ENCODE data around the gene MLLT3.

The MLLT3 gene

DNA sequence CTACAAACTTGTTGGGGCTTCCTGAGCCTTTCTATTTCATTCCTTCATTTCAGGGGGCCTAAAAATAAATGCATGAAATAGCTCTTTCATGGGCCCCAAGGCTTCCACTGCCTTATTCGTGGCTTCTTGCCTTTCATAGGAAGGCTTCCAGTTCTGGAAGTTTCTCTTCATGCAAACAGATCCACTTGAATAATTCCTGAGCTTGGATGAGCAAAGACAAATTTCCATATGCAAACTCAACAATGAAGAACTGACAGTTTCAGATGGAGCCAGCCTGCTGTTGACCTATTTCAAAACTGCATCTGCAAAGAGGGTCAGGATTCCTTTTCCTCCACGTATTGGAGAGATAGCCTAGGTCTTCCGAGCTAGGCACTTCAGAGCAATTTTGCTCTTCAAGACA lies 142.1 kb downstream of the MLLT3 start:
- DNase-seq (ENCODE audit: low read depth in 2 of 3, low spot score in 1 of 3): no peak

DNA sequence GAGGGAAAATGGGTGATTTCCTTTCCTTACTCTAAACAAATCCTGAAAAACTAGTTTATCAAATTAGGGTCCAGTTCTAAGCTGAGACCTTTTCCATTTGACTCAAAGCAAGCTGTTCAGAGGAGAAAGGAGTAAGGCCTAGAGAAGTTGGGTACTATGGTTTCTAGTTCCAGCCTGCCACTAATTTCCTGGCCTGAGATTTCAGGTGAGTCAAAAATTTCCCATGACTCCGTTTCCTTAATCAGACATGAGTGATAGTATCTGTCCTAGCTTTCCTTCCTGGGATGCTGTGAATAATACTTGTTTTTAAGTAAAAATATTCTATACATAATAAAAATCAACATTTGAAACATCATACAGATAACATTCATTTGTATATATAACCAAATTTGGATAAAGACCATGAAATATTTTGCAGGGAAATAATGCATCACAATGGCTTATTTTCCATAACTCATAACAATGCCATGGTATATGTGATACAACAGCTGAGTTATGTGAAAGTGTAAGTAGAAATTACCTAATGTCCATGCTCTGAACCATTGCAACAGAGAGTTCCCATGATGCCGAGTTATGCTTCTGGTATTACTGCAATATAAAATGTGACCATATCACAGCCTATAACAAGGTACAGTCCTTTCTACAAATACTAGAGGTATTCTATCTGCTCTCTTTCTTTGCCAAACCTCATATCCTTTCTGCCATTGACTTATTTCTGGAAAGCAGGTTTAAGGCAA lies 142.7 kb downstream of the MLLT3 start:
- DNase-seq (ENCODE audit: low read depth in 2 of 3, low spot score in 1 of 3): no peak

DNA sequence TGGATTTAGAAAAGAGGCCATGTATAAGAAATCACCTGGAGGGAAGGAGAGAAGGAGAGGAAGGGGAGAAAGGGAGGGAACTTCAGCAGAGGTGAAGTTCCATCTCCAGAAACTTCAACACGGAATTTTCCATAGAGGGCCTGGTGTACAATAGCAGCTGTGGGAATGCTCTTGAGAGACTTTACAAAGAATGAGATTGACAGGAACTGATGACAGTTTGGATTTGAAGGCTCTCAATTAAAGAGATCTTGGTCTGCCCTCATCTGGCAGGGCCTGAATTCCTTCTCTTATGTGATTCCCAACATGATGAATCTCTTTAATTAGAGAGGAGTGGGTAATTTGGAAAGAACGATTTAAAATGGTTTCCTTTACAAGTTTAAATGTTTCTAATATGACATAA lies 143.5 kb downstream of the MLLT3 start:
- no peak for DNase-seq (ENCODE audit: low read depth in 2 of 3, low spot score in 1 of 3)

- no peak for DNase-seq (ENCODE audit: low read depth in 2 of 3, low spot score in 1 of 3)
These were observed 144.2 kb downstream of the MLLT3 start for GRCh38 chr9:20477940-20478620.

- no peak for DNase-seq (ENCODE audit: low read depth in 2 of 3, low spot score in 1 of 3)
These were observed 145.3 kb downstream of the MLLT3 start for GRCh38 chr9:20476912-20477521.

DNA sequence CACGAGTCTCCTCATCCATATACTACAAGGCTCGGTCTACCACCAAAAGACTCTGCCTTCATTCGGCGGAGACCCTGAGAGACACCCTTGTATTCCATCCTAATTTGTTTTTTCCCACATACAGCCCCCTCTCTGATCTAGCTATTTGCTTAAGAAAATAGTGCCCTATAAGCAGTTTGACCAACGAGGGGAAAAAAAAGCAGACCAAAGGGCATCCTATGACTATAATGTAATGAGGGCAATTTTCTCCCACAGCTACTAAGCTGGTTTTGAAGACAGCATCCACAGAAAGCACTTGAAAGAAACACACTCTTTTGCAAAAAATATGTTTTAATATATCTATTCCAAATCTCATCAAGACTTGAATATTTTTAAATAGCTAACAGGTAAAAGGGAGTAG lies 147.8 kb downstream of the MLLT3 start:
- DNase-seq (ENCODE audit: low read depth in 2 of 3, low spot score in 1 of 3): no peak

DNA sequence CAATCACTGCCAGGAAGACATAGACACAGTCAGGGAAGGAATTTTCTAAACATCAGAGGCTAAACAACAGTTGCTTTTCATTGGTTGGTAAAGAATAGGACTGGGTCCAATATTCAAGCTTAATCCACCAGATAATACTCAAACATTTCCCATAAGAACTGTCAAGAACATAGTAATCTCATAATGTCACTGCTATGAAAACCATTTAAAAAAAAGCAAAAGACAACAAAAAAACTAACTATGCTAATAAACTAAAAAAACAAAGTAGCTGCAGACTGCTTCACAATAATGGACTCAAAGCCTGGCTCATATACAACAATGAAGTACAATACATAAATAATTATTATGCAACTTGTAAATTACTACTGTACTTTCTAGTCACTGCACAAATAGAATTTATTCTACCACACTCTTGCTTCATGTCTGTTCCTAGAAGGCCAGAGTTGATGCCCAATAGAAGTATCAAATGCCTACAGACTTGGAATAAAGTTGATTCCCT lies 148.7 kb downstream of the MLLT3 start:
- DNase-seq (ENCODE audit: low read depth in 2 of 3, low spot score in 1 of 3): no peak

- no peak for DNase-seq (ENCODE audit: low read depth in 2 of 3, low spot score in 1 of 3)
These were observed 149.8 kb downstream of the MLLT3 start for GRCh38 chr9:20472342-20473045.

GRCh38 chr9:20466328-20467008 lies 155.8 kb downstream of the MLLT3 start:
- DNase-seq (ENCODE audit: low read depth in 2 of 3, low spot score in 1 of 3): no peak

- no peak for DNase-seq (ENCODE audit: low read depth in 2 of 3, low spot score in 1 of 3)
These were observed 158.1 kb downstream of the MLLT3 start for GRCh38 chr9:20464242-20464641.

- no peak for DNase-seq (ENCODE audit: low read depth in 2 of 3, low spot score in 1 of 3)
These were observed 158.5 kb downstream of the MLLT3 start for GRCh38 chr9:20463823-20464222.

GRCh38 chr9:20462410-20462809 lies 159.9 kb downstream of the MLLT3 start:
- no peak for DNase-seq (ENCODE audit: low read depth in 2 of 3, low spot score in 1 of 3)

DNA sequence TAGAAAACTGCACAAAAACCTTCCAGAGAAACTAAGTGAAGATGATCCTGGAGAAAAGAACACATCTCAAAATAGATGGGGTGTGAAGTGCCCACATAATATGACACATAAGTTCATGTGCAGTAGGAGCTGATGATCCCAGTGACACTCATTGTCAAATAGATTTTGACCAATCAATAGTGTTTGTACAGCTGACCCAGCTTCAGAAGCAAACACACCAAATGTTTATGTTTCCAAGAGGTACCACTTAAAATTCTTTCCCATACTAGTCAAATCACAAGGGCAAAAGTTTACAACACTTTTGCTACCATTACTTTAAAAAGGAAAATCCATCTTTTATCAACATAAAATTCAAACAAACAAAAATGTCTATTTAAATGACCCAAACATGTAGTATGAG lies 175.0 kb downstream of the MLLT3 start:
- DNase-seq (ENCODE audit: low read depth in 2 of 3, low spot score in 1 of 3): no peak

DNA sequence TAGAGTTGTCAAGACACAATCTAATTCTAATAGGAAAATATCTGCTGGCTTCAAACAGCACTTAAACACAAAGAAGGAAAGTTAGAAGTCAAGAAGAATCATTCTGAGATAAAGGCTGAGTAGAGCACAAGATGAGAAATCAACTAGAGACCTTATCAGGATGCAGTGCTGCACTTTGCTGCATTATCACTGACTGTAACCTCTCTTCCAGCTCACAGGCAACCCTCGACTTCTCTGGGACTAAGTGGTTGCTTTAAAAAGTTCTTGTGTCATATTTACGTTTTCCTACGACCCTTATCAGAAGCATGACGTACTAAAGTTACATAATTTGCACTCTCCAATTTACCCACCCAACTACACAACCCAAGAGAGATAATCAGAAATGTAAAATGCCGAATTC lies 176.1 kb downstream of the MLLT3 start:
- no peak for DNase-seq (ENCODE audit: low read depth in 2 of 3, low spot score in 1 of 3)

DNA sequence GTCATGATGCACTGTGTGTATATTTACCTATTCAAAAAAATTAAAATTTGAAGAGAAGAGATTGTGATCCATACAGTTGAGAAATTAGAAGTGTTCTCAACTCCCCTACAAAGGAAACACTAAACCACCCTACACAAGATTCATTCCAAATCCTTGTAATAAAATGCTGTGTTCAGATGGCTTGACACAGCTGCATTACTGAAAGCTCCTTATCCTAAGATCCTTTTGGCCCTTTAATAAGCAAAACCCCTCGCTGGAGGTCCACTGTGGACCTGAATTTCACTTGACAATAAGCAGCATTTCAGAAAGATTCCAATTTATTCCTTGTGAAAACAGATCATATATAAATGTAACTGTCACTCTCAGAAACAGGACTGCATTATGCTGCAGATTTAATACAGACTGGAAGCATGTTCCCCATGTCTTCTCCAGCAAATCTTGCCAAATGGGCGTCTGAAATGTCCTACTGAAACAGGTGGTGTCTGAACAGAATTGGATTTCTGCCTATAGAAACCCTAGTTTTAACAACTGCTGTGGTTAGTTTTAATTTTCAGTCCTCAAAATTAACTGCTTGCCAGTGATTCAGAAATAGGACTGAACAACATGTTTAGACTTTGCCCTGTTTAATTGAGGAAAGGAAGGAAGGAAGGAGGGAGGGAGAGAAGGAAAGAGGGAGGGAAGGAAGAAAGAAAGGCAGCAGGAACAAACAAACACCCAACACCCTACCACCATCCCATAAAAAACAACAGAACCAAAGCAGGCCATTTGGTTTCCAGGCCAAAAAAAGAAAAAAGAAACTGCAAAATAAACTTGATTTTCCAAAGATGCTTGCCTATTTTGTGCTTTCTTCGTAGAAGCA lies 179.6 kb downstream of the MLLT3 start:
- DNase-seq (ENCODE audit: low read depth in 2 of 3, low spot score in 1 of 3): no peak

DNA sequence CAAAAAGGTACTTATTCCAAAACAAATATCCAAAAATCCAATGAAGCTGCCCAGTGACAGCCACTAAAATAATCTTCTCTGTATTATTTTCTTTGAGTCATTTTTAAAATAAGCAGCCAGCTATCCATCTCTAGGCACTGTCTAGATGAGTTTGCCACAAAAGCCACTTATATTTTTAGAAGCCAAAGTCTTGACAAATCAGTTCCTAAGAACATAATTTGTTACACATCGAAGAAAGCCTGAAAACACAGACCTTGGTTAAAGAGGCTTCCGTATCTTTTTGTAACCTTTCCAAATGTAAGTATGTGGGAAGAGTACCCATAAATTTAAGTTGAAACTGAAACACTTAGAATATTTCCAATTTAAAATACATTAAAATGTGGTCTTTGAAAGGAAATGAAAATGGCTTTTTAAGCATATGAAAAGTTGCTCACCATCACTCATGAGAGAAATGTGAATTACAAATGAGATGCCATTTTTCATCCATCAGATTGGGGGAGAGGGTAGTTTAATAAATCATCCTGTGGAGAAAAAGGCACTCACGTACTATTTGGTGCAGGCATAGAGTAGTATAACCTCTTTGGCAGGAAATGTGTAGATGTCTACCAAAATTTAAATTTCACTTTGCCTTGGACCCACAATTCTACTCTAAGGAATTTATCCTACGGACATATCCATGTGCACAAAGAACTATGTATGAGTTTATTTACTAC lies 180.4 kb downstream of the MLLT3 start:
- no peak for DNase-seq (ENCODE audit: low read depth in 2 of 3, low spot score in 1 of 3)

GRCh38 chr9:20441166-20441565 lies 181.1 kb downstream of the MLLT3 start:
- no peak for DNase-seq (ENCODE audit: low read depth in 2 of 3, low spot score in 1 of 3)

DNA sequence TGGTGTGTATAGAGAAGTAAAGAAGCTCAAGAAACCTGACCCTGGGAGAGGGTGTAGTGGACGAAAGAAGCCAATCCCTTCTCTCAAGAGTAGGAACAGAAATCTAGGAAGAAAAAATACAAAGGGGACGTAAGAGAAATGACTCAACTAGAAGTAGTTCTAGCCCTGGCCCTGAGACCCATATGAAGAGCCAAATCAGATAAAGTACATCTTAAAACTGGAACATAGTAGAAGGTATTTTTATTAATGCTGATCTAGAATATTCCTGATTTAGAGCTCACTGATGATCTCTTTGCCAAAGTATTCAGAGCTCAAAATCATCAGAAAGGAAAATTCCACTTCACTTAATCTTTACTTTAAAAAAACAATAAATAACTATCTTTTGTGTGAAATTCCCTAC lies 184.8 kb downstream of the MLLT3 start:
- no peak for DNase-seq (ENCODE audit: low read depth in 2 of 3, low spot score in 1 of 3)

DNA sequence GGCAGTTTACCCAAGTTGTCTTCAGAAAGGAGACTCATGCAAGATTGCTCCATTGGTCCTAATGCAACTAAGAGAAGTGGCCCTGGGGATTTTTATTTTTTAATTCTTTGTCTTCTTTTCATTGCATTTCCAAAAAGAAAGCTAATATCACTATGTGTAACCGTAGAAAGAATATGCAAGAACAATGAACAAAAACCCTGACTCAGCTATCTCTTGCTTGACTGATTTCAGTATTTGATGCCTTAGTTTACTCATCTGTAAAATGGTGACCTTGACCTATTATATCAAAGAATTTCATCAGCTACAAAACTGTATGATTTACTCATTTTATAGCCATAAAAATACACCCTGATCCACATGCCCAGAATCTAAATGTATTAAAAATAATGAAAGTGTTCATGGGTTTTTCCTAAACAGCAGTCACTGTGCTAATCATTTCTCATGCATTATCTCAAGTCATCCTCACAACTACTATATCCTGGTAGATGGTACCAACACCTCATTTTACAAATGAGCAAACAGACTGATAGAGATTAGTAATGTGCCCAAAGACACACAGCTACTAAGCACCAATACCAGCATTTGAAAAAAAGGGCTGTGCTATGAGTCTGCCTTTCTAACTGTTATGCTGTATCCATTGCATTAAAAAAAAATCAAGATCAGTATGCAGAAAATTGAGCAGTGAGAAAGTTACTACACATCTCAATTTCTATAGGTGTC lies 185.7 kb downstream of the MLLT3 start:
- no peak for DNase-seq (ENCODE audit: low read depth in 2 of 3, low spot score in 1 of 3)
